Breast epithelium (tissue), 4 donors: ENCODE results near the gene KANSL1L. TPM values are rescaled to one million over a fixed set of nuclear protein-coding genes. Genes with fewer than 3 reads are reported as not detected.

Experiments used
- DNase-seq, 2 donors: peaks; one replicate each; pipeline ENCODE4 v3.0.0-alpha.2; 2019; ENCODE audit warnings: low spot score in 2 of 2
- H3K27ac ChIP-seq, 2 donors: fragments of 200-600 bp; sonication (generic) in 1 of 2; one replicate each; pipeline ENCODE4 v1.5.1; 2016 to 2019; ENCODE audit warnings: mild to moderate bottlenecking in 1 of 2
- H3K27me3 ChIP-seq, 2 donors: fragments of 200-600 bp; sonication (generic) in 1 of 2; one replicate each; pipeline versions ENCODE4 v1.5.1 to v1.6.0; 2017 to 2019; ENCODE audit warnings: control low read depth in 1 of 2, mild to moderate bottlenecking in 1 of 2
- H3K36me3 ChIP-seq: fragments of 200-600 bp; one replicate; pipeline ENCODE4 v1.5.1; 2019
- H3K4me1 ChIP-seq, 2 donors: fragments of 200-600 bp; sonication (generic); one replicate each; pipeline ENCODE4 v1.5.1; 2016 to 2019; ENCODE audit warnings: control low read depth in 1 of 2
- H3K4me3 ChIP-seq, 3 donors: fragments of 200-600 bp; sonication (generic); 1 replicate in 2 of 3; 2 replicates in 1 of 3; pipeline ENCODE4 v1.5.1; 2016 to 2019; ENCODE audit warnings: mild to moderate bottlenecking in 3 of 3, moderate library complexity in 2 of 3
- H3K9me3 ChIP-seq, 2 donors: fragments of 200-600 bp; sonication (generic) in 1 of 2; one replicate each; pipeline ENCODE4 v1.5.1; 2016 to 2019; ENCODE audit warnings: control low read depth in 1 of 2
- POLR2A ChIP-seq: fragments of 450-650 bp; IDR thresholded peaks from one replicate; pipeline ENCODE4 v1.6.1; 2016; ENCODE audit warnings: antibody characterized with exemption, mild to moderate bottlenecking, moderate library complexity
- POLR2AphosphoS5 ChIP-seq, 3 donors: sonication (generic); formaldehyde crosslinking; IDR thresholded peaks; one replicate each; pipeline ENCODE4 v1.6.1; 2017; ENCODE audit warnings: antibody characterized with exemption in 3 of 3
- intact Hi-C: fragments of 100-400 bp; cut with DNase I; formaldehyde crosslinking; loops from one replicate; pipeline ENCODE4 v1.15.1; 2023; ENCODE audit warnings: low total_unique reads
- total RNA-seq, 3 donors: library from RNA; depleted of rRNA; stranded (reverse); fragments of >200 nt; gene quantifications; one replicate each; pipeline ENCODE4 v1.1.0, GENCODE V29; 2016
- TF ChIP-seq, protein P1 (sequence below), 3 donors: fragments of 450-650 bp; IDR thresholded peaks; one replicate each; pipeline ENCODE4 v1.5.1; 2016 to 2017; ENCODE audit warnings: antibody characterized with exemption in 3 of 3, mild to moderate bottlenecking in 3 of 3, moderate library complexity in 3 of 3

The KANSL1L gene
- total RNA-seq, 3 donors from 2014 or later, result 40.3 to 55.8 (median 52.8) TPM

DNA sequence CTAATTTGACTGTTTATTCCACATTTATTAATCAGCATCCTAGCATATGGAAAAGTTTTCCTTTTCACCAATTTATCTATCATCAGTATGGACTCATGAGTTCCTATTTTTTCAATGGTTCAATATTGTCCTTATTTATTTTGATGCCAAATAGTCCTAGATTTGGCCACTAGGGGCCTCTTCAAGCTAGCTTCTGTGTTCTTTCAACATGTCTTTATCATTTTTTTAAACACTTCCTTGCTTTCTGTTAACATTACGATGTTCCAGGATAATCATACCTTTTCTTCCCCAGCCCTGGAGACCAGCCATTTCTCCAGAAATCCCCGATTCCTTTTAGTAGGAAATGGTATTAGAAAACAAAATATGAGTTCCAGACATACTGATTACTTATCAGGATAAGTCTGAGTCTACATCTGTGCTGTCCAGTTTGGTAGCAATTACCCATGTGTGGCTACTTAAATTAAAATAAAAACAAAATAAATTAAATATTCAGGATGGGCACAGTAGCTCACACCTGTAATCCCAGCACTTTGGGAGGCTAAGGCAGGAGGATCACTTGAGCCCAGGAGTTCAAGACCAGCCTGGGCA, 98.2 kb downstream of the KANSL1L start:
- Histone ChIP-seq H3K9me3 (no peaks in the 10 kb centered on the region), H3K4me1 (no peaks in the 10 kb centered on the region), H3K4me3 (no peak overlapping the region), H3K27me3 (no peaks in the 10 kb centered on the region), H3K27ac (no peak overlapping the region), H3K36me3 (no peaks in the 10 kb centered on the region)
- no peak for DNase-seq
- no peak for TF ChIP-seq POLR2AphosphoS5 (IDR thresholded peaks at IDR 0.05)
- TF ChIP-seq, protein P1, sequence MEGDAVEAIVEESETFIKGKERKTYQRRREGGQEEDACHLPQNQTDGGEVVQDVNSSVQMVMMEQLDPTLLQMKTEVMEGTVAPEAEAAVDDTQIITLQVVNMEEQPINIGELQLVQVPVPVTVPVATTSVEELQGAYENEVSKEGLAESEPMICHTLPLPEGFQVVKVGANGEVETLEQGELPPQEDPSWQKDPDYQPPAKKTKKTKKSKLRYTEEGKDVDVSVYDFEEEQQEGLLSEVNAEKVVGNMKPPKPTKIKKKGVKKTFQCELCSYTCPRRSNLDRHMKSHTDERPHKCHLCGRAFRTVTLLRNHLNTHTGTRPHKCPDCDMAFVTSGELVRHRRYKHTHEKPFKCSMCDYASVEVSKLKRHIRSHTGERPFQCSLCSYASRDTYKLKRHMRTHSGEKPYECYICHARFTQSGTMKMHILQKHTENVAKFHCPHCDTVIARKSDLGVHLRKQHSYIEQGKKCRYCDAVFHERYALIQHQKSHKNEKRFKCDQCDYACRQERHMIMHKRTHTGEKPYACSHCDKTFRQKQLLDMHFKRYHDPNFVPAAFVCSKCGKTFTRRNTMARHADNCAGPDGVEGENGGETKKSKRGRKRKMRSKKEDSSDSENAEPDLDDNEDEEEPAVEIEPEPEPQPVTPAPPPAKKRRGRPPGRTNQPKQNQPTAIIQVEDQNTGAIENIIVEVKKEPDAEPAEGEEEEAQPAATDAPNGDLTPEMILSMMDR (IDR thresholded peaks at IDR 0.05), result peak in 1 of 3 donors; percentile 51
- intact Hi-C loops, result no loop called here

DNA sequence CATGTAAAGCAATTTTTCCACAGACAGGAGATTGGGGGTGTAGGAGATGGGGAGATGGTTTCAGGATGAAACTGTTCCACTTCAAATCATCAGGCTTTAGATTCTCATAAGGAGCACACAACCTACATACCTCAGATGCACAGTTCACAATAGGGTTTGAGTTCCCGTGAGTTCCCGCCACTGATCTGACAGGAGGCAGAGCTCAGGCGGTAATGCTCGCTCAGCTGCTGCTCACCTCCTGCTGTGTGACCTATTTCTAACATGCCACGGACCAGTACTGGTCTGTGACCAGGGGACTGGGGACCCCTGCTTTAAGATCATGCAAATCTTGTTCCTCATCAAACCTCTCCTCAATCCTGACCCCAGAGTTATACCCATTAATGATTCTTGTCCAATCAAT, 98.7 kb downstream of the KANSL1L start:
- intact Hi-C loops, result no loop called here
- Histone ChIP-seq H3K36me3 (no peaks in the 10 kb centered on the region), H3K9me3 (no peaks in the 10 kb centered on the region), H3K4me1 (no peaks in the 10 kb centered on the region), H3K27me3 (no peaks in the 10 kb centered on the region), H3K27ac (no peak overlapping the region), H3K4me3 (no peak overlapping the region)
- DNase-seq, result no peak
- TF ChIP-seq POLR2A, result no peak
- no peak for TF ChIP-seq POLR2AphosphoS5 (IDR thresholded peaks at IDR 0.05)
- TF ChIP-seq, protein P1 (IDR thresholded peaks at IDR 0.05), result no peak

DNA sequence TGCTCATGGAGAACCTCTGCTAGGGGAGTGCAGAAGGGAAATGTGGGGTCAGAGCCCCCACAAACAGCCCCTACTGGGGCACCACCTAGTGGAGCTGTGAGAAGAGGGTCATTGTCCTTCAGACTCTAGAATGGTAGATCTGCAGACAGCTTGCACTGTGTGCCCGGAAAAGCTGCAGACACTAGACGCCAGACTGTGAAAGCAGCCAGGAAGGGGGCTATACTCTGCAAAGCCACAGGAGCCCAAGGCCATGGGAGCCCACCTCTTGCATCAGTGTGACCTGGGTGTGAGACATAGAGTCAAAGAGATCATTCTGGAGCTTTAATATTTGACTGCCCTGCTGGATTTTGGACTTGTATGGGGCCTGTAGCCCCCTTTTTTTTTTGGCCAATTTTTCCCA, 107.9 kb downstream of the KANSL1L start:
- intact Hi-C loops, result no loop called here
- no peak for DNase-seq
- Histone ChIP-seq H3K27ac (no peak overlapping the region), H3K27me3 (no peaks in the 10 kb centered on the region), H3K36me3 (no peaks in the 10 kb centered on the region), H3K9me3 (no peaks in the 10 kb centered on the region), H3K4me3 (no peak overlapping the region), H3K4me1 (no peaks in the 10 kb centered on the region)
- TF ChIP-seq POLR2AphosphoS5 (IDR thresholded peaks at IDR 0.05) (no peak), POLR2A (no peak)
- TF ChIP-seq, protein P1 (IDR thresholded peaks at IDR 0.05), result no peak

DNA sequence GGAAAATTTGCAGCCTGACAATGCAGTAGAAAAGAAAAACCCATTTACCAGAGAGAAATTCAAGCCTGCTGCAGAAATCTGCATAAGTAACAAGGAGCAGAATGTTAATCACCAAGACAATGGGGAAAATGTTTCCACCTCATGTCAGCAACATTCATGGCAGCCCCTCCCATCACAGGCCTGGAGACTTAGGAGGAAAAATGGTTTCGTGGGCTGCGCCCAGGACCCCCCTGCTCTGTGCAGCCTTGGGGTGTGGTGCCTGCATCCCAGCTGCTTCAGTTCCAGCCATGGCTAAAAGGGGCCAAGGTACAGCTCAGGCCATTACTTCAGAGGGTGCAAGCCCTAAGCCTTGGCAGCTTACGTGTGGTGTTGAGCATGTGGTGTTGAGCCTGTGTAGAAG, 115.4 kb downstream of the KANSL1L start:
- DNase-seq, result no peak
- H3K4me3 ChIP-seq, result no peak overlapping the region
- intact Hi-C loops, result no loop called here
- no peak for TF ChIP-seq POLR2A
- TF ChIP-seq, protein P1 (IDR thresholded peaks at IDR 0.05), result no peak
- no peak for TF ChIP-seq POLR2AphosphoS5 (IDR thresholded peaks at IDR 0.05)
- no peaks in the 10 kb centered on the region for H3K27me3 ChIP-seq
- H3K27ac ChIP-seq, result no peak overlapping the region
- H3K4me1 ChIP-seq, result no peaks in the 10 kb centered on the region
- no peaks in the 10 kb centered on the region for H3K36me3 ChIP-seq
- peaks cover 8 to 10% of the 10 kb centered on the region in 2 donors for H3K9me3 ChIP-seq

DNA sequence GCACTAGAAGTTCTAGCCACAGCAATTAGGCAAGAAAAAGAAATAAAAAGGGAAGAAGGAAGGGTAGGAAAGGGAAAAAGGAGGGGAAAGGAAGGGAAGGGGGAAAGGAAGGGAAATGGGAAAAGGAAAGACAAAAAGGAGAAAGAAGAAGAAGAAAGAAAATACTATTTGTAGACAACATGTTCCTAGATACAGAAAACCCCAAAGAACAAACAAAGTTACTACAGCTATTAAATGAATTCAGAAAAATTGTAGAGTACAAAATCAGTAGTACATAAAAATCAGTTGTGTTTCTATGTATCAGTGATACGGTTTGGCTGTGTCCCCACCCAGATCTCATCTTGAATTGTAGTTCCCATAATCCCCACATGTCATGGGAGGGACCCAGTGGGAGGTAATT, 116.5 kb downstream of the KANSL1L start:
- DNase-seq, result no peak
- no peak overlapping the region for H3K4me3 ChIP-seq
- no peaks in the 10 kb centered on the region for H3K4me1 ChIP-seq
- H3K36me3 ChIP-seq, result no peaks in the 10 kb centered on the region
- intact Hi-C loops, result no loop called here
- peaks cover 8 to 10% of the 10 kb centered on the region in 2 donors for H3K9me3 ChIP-seq
- TF ChIP-seq, protein P1 (IDR thresholded peaks at IDR 0.05), result no peak
- TF ChIP-seq POLR2AphosphoS5 (IDR thresholded peaks at IDR 0.05), result no peak
- no peak for TF ChIP-seq POLR2A
- no peaks in the 10 kb centered on the region for H3K27me3 ChIP-seq
- H3K27ac ChIP-seq, result no peak overlapping the region
